ENCODE measurements around the gene DMRT1. TPM values are rescaled to one million over a fixed set of nuclear protein-coding genes. Genes with fewer than 3 reads are reported as not detected.

The DMRT1 gene
- total RNA-seq, 1 donor: not detected

DNA sequence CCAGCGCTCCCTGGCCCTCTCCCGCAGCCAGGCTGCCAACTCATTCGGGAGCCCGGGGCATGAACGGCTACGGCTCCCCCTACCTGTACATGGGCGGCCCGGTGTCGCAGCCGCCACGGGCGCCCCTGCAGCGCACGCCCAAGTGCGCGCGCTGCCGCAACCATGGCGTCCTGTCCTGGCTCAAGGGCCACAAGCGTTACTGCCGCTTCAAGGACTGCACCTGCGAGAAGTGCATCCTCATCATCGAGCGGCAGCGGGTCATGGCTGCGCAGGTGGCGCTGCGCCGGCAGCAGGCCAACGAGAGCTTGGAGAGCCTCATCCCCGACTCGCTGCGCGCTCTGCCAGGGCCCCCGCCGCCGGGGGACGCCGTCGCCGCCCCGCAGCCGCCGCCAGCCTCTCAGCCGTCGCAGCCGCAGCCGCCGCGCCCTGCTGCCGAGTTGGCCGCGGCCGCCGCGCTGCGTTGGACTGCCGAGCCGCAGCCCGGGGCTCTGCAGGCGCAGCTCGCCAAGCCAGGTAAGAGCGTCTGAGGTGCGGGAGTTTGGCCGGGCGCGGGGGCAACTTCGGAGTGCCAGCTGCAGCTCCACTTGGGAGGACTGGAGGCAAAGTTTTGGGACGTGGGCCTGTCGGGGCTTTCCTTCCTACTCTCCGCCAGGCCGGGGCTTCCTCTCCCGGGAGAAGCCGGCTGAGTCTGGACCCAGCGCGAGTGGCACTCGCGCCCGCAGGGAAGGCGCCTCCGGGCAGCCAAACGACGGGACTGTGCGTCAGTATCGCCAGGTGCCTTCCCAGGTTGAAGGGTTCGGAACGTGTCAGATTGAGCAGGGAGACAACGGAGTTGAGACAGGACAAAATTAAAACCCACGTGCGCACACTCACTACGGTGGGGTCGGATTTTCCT, 135.7 kb downstream of the DMRT1 start:
- H3K4me3 ChIP-seq (ENCODE audit: low read depth, low read length): no peak overlapping the region
- TF ChIP-seq, protein P1, sequence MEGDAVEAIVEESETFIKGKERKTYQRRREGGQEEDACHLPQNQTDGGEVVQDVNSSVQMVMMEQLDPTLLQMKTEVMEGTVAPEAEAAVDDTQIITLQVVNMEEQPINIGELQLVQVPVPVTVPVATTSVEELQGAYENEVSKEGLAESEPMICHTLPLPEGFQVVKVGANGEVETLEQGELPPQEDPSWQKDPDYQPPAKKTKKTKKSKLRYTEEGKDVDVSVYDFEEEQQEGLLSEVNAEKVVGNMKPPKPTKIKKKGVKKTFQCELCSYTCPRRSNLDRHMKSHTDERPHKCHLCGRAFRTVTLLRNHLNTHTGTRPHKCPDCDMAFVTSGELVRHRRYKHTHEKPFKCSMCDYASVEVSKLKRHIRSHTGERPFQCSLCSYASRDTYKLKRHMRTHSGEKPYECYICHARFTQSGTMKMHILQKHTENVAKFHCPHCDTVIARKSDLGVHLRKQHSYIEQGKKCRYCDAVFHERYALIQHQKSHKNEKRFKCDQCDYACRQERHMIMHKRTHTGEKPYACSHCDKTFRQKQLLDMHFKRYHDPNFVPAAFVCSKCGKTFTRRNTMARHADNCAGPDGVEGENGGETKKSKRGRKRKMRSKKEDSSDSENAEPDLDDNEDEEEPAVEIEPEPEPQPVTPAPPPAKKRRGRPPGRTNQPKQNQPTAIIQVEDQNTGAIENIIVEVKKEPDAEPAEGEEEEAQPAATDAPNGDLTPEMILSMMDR (IDR thresholded peaks at IDR 0.05; ENCODE audit: insufficient read depth, low read length): no peak
- no peak for DNase-seq (ENCODE audit: low read depth)

DNA sequence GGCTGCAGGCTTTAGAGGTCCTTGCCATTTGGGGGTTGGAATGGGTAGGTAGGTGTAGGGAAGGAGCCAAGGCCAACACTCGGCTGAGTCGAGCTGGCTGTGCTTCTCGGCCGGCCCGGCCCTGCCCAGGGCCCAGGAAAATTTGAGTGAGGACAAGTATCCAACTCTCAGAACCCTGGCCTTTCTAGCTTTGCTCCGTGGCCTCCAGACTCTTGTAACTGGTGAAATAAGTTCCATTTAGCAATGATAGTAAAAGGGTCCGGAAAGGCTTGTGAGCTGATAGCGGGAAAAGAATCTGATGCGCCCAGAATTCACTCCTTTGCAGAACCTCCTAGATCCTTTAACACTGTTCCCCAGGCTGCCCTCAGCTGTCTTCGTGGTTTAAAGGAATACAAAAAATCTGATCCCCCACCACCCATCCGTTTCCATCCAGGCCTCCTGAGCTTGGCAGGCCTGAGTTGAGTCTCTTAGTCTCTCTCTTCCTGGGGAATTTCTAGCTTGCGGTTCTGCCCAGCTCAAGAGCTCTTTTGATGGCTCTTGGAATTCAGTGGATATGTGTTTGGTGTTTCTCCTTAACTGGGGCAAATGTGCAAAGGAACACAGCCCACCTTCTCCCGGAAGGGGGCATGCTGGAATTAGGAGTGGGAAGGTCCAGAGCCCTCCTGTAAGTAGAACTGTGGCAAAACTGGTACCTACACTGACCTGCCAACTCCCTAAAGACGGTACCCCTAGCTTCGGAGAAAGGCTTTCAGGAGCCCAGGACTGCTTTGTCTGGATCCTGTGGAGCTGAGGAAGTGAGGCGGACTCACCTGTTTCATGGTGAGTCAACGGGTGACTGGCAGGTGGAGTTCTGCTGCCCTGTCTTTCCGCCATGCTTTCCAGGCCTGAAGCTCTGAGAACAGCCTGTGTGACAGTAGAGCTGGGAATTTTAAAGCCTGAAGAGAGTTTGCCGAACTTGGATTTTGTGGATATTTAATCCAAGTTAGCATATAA, 136.6 kb downstream of the DMRT1 start:
- TF ChIP-seq, protein P1 (IDR thresholded peaks at IDR 0.05; ENCODE audit: insufficient read depth, low read length): no peak
- H3K4me3 ChIP-seq (ENCODE audit: low read depth, low read length): no peak overlapping the region
- DNase-seq (ENCODE audit: low read depth): no peak

GRCh38 chr9:979983-980382, 138.5 kb downstream of the DMRT1 start:
- TF ChIP-seq, protein P1 (IDR thresholded peaks at IDR 0.05; ENCODE audit: insufficient read depth, low read length): no peak
- no peak overlapping the region for H3K4me3 ChIP-seq (ENCODE audit: low read depth, low read length)
- DNase-seq (ENCODE audit: low read depth): no peak

GRCh38 chr9:980640-981039, 139.1 kb downstream of the DMRT1 start:
- no peak overlapping the region for H3K4me3 ChIP-seq (ENCODE audit: low read depth, low read length)
- no peak for DNase-seq (ENCODE audit: low read depth)
- TF ChIP-seq, protein P1 (IDR thresholded peaks at IDR 0.05; ENCODE audit: insufficient read depth, low read length): no peak

GRCh38 chr9:981491-981898, 140.0 kb downstream of the DMRT1 start:
- no peak for DNase-seq (ENCODE audit: low read depth)
- no peak overlapping the region for H3K4me3 ChIP-seq (ENCODE audit: low read depth, low read length)
- TF ChIP-seq, protein P1 (IDR thresholded peaks at IDR 0.05; ENCODE audit: insufficient read depth, low read length): no peak

DNA sequence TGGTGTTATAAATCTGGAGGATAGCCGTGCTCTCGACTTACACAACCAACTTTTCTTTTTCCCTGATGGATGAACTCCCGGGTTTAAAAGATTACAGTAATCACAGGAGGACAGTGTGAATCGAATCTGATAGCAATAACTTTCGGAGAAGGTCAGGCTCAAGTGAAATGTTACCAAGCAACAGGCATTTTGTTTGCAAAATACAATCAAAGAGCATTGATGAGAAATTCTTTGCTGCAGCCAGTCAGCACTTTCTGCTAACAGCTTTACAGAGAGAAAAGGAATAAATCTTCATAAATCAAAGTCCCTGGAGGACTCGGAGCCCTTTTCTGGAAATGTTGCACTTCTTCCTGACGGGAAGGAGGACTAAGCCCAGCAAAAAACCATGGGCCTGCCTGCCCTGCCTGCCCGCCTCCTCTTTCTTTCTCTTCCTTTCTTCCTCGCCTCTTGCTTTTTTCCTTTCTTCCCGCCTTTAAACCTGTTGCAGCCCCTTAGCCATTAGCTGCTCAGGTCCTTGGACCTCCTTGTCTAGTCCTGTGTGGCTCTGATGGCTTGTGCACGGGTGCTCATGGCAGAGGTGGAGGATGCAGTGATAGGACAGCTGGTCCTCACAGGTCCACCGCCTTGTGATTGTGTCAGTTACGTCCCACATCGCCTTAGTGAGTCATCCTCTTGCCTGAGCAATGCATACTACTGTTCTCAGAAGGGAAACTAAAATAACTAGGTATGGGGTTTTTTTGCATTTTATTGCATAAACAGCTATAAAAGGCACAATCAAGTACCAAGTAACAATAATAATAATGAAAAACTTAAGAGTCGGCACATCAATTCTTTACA, 141.1 kb downstream of the DMRT1 start:
- DNase-seq (ENCODE audit: low read depth): no peak

More for the DNA sequence above, 141.1 kb downstream of the DMRT1 start:
- no peak overlapping the region for H3K4me3 ChIP-seq (ENCODE audit: low read depth, low read length)
- TF ChIP-seq, protein P1 (IDR thresholded peaks at IDR 0.05; ENCODE audit: insufficient read depth, low read length): no peak
